Stimulated activated CD4-positive, alpha-beta T cell treated with anti-CD3 and anti-CD28 coated beads, Interleukin-1b, Interleukin-23, amount 100 ng/mL, for 4 hours (primary cell): ENCODE results near the gene MACROD2.

Source experiments
- DNase-seq, 2 donors: peaks; one replicate each; pipeline ENCODE4 v3.0.0-alpha.2; 2020; ENCODE audit warnings: low read depth in 2 of 2

The MACROD2 gene

DNA sequence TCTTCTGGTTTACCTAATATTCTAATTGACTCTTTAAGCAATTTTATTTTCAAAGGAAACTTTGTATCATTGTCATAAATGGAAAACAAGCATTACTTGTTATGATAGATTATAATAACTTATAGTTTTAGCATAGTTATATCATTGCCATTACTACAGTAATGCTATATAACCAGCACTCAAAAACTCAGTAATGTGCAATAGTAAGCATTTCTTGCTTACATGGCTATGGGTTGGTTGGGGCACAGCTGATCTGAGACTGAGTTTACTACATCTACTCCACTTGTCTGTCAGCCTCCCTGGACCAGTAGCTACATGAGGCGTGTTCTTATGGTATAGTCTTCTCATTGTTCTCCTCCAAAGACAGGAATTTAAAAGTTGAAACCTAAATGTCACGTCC, 1427.7 kb downstream of the MACROD2 start:
- no peak for DNase-seq

DNA sequence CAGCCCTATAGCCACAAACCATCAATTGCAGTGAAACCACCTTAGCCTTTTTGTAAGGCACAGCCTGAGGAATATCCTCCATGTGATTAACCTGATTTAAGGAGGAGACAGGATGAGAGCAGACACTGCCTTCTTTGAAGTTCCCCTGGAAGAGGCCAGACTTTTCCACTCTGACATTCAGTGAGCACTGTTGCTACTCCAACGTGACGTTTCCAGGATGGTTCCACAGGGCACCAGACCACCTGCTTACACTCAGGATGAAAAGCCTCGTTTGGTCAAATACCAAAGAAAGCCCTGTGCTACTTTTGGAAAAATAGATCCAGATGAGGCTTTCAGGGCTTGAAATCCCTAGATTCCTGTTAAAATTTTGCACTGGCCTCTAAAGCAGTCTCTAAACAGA, 1444.2 kb downstream of the MACROD2 start:
- DNase-seq, result no peak

DNA sequence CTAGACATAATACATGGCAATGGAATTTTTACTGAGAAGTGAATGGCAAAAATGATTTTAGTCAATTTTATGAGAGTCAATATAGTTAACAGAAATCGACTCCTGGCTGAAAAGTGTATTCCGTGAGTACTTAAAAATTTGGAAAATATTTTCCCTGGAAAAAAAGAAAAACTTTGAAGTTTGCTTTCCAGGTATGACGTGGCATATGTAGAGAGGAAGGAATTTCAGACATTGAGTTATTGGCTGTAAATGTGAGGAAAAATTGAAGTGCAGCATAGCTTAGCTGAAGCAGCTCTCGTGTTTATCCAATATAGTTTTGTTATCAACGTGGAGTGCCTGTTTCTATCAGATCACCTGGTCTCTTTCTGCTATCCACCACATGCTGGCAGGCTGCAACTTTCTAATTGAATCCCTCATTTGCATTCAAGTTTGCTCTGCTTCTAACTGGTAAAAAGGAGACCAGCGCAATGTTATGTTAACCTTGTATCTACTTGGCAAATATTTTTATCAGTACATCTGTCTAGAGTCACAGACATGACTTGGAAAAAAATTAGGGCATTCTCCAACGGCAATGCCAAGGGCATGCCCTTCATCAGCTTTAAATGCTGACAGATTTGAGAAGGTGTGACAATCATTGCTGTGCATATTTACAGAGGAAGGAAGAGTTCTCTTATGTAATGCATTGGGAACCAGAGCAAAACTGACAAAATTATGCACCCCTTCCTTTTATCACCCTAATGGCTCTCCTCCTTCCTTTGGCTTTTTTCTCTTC, 1444.9 kb downstream of the MACROD2 start:
- no peak for DNase-seq

DNA sequence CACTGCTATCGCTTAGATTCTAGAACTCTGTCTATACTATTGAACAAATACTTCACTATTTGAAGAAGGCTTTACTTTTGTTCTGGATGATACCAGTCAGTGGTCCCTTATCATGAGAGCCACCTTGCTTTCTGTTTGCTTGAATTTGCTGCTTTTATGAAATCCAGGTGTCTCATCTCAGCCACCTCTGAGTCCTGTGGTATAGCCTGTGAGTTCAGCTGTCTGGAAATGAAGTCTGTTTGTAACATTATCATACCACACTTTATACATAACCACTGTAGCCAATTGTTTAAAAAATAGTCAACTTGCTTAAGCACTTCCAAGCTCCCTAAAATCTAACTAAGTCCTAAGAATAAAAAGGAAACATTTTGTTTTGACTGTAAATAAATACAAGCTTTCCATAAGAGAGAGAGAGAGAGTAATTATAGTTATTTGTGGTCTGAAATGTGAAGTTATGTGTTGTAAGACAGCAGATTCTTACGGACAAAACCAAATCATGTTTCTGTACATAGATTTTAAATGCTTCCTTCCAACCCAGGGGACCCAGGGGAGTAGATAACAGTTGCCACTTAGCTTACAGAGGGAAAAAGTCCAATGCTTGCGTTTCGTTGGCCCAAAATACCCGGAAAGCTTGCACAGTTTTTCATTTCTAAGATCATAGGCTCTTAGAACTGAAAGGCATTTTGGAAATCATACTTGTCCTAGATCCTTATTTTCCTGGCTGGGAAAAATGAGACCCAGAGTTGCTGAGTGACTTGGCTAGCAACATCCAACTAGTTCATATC, 1449.9 kb downstream of the MACROD2 start:
- DNase-seq, result no peak

DNA sequence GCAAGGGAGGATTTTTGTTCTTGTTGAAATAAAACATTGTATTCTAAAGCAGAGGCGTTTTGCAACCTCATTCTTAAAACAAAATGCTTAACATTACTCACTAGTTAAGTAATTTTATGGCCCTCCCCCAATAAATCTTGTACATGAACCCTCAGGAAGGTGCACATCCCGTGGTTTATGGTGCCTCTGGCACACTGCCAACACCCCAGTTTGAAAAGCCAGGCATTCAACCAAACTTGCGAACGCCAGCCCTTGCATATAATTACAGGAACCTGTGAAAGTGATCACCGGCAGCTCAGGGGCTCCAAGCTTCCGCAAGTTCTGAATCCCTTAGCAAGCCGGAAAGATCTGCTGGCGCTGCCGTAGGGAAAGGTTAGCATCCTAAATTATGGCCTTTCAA, 1451.1 kb downstream of the MACROD2 start:
- DNase-seq, result no peak

DNA sequence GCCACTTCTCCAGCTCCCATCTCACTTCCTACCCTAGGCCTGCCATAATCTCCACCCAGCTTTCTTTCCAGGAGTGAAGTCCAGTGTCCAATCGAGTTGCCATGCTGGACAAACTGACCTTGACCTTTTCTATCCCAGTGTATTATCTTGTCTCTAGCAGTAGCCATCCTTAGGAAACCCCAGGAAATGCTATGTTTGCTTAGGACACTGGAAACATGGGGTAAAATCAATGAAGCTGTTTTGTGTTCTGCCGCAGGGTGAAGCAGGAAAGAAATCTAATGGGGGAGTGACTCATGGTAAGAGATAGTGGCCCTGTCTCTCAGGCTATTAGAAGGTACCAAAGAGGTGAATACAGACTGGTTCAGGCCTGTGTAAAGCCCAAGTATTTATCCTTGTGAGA, 1452.2 kb downstream of the MACROD2 start:
- DNase-seq, result no peak

DNA sequence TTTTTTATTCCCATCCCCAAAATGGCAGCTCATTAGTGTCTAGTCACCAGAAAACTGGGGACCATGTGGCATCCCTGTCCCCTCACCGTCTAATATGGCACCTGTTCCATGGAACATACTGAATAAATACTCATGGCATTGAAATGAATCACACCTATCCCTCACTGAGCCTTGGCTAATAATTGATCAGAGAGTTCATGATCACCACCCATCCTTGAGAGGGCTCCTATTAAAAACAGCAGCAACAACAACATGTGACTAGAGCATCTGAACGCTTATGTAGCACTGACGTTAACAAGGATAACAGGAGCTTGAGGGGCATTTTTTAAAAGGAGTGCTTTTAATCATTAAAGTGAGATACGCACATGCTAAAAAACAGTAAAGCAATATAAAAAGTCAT, 1453.7 kb downstream of the MACROD2 start:
- DNase-seq, result no peak

DNA sequence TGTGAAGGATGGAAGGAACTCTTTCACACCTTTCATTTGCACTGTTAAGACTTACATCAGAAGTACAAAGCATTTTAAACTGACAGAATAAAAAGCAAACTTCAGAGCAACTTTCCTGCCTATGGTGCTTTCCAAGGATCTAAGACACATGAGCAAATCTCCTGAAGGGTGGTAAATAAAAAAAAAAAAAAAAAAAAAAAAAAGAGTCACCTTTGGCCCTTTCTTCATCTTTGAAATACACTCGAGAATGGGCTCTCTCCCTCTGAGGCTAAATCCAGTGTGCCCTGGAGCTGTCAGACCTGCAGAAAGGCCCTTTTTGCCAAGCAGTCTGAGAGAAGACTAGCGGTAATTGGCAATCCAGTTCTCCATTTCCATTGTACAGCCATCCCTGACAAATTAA, 1455.9 kb downstream of the MACROD2 start:
- no peak for DNase-seq

DNA sequence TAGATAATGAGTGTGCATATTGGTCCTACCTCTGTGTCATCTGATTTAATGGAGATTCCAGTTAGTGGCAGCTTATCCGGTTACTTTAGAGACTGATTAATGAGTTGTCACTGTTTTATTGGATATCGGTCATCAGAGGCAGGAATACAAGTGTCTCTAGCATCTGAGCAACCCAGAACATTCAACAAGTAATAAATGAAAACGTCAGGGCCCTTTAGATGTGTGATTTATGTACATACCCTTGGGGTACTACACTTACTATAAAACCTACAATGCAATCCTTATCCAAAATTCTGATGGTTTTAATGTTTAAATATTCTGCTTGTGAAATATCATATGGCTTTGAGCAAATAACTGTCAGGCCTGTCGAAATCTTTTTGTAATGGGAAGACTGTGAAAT, 1460.0 kb downstream of the MACROD2 start:
- no peak for DNase-seq

DNA sequence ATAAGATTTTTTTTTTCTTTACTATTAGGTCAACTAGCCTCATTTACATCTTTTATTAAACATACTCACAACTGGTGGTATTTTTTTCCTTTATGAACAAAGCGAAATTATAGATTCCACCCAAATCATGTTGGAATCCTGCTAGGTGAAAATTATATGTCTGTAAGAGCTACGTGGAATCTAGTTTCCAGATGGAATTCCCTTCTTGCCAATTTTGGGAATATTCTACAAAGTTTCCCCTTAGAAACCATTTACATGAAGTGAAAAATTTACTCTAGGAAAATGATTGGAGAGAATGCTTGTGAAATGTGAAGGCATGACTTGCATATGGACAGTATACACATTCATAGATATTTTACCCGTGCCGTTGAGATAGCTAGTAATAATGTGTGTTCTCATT, 1466.6 kb downstream of the MACROD2 start:
- DNase-seq, result no peak

DNA sequence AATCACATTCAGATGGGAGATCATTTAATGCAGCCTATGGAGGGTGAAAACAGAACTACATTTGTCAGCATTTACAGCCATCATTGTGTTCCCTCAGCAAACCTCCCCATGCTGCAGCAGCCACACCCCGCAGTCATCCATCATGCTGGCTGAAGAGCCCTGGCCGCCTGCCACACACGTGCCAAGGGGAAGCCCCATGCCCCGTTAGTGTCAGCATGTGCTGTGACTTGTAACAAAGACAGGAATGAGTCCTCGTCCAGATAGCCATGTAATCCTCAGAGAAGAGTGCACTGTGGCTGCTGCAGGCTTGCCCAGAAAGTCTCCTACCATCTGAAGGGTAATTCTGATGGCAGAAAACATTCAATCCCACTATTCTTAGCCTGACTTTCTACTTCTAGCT, 1480.2 kb downstream of the MACROD2 start:
- DNase-seq, result no peak

DNA sequence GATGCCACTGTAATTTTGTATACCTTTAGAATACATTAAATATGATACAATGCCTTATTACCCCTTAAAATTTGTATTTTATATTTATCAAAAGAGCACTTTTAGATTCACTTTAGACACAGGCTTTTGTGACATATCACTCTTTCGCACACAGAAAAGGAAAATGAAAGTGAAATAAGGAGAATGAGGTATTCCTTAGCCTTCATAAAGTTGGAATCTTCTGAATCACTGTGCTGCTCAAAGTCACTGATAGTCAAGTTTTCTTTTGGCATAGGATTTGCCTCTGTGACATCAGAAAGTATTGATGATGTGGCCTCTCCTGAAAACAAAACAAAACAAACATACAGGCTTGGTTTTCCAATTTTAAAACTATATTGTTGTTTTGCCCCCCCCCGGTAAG, 1480.9 kb downstream of the MACROD2 start:
- DNase-seq, result no peak

DNA sequence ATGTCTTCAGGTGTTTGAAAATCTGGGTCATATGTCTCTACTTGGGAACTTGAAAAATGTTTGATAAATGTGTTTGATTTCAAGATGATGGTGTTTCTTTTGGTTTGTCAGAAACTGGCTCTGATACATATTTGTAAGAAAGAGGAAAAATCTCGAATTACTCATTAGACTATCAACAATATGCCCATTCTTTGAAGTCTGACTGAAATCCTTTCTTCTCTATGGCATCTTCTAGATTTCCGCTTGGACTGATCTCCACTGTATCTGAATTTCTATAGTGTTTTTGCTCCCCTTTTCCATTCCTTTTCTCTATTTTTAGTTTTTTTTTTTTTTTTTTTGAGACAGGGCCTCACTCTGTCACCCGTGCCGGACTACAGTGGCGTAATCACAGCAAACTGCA, 1481.5 kb downstream of the MACROD2 start:
- no peak for DNase-seq

DNA sequence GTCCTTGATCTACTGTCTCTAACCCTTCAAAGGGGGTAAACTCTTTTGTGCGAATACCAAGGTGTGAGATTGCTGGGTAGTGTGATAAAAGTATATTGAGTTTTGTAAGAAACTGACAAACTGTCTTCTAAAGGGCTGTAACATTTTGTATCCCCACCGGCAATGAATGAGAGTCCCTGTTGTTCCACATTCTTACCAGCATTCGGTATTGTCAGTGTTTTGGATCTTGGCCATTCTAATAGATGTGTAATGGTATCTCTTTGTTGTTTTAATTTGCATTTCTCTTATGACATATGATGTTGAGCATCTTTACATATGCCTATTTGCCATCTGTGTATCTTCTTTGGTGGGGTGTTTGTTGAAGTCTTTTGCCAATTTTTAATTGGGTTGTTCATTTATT, 1487.2 kb downstream of the MACROD2 start:
- no peak for DNase-seq

DNA sequence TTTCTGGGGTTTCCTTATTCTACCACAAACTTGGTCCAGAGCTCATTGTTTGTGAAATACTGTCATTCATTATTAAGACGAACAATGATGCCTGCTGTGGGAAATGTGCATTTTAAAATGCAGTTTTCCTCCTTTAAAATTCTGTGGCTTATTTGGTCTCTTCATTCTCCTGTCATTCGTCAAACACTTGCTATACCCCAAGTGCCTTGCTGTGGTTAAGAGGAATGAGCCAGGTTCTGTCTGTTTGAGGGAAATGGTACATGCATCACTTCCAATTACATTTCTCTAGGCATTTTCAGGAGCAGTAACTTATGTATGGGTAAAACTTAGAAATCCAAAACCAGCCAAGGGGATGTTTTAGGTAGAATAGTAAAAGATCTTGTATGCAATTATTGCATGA, 1490.2 kb downstream of the MACROD2 start:
- no peak for DNase-seq

DNA sequence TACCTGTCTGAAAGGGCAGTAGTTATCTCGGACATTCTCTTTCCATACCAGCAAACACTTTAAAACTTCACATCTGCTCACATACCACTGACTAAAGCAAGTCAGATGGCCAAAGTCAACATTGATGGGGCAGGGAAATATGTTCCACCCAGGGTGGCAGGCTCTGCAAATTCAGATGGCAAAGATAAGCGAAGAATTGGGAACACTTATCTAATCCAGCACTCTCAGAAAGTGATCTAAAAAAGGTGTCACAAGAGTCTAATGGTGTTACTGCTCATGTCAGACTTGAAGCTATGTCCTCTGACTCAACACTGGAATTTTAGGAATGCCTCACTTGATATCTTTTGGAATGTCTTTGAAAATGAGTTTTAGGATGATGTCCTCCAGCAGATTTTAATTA, 1491.7 kb downstream of the MACROD2 start:
- DNase-seq, result no peak

DNA sequence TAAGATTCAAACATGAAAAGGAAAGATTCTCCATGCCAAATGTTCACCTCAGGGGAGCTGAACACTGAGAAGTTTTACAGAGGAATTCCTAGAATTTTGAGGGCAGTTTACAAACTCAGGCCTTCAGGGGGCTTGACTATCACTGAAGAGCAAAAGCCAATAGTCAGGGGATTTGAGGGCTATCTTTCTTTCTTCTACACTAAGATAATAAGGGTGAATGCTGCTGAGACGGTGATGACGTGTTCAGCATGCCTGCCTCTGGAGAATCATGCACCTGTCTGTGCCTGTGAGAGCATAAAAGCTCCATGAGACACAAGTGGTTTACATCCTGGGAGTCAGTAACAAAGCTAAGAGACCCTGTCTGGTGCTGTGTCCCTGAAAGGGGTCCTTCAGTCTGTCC, 1492.4 kb downstream of the MACROD2 start:
- no peak for DNase-seq

DNA sequence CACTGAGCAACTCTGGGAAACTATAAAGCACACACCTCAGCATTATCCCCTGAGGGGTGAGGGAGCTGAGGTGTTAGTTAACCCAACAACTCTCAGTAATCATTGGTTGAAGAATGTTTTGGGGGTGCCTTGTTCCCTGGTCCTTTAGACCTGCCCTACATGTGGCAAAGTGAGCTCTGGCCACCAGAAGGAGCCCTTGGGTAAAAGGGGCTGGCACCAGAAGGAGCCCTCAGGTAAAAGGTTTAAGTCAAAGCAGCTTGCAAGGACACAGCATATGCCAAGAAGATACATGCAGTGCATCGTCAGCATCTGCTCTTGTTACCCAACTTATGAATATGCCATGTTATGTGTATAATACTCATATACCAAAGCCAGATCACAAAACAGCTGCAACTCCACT, 1496.3 kb downstream of the MACROD2 start:
- no peak for DNase-seq

DNA sequence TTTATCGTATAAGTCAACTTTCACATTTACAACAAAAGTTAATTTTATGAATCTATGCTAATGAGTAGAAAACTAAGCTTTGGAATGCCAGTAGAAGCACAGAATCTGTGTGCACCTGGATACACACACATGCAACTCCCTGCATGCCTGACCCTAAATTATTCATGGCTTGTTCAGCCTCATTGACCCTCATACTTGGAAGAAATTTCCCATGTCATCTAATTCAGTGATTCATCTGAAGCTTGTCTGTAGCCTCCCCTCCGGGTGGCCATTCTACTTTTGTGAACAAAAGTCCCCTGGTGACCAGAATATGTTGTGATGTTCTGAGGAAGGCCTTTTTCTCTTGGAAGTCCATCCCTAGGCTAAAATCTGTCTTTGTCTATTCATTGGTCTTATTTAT, 1499.5 kb downstream of the MACROD2 start:
- DNase-seq, result no peak

DNA sequence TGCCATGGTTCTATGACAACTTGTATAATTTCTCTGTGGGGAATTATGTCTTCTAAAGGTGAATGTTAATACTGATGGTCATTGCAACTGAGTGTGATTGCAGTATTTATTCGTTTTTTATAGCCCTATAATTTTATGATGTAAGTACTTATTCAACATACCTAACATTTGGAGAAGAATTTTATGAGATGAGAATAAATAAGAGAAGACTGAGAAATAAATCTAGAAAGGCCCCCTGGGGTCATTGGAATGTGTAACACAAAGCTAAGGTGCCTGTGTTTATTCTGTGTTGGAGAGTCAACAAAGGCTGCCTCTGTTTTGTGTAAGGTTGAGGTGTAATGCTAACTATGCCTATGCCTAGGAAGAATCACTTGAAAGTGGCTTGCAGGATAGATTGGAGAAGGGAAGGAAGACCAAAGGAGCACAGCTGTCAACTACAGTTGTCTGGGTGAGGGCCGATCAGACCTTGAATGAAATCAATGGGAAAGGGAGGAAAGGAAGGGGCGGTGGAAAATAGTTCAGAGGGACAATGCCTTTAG, 1501.3 kb downstream of the MACROD2 start:
- no peak for DNase-seq

DNA sequence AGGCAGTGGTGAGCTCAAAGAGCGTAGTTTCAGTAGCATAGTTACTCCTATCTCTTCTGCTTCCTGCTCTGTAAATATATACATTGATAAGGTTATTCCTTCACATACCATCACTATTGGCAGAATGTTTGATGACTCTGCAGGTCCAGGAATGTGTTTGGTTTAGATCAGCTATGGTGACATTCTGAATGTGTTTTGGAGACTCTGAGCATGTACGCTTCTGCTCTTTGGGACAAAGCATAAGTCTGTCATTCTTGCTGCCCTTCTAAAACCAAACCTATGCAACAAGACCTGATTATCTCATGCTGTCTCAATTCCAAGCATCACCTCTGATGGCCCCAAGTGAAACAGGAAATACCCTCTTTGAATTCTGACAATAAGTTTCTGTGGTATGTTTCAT, 1503.6 kb downstream of the MACROD2 start:
- no peak for DNase-seq

DNA sequence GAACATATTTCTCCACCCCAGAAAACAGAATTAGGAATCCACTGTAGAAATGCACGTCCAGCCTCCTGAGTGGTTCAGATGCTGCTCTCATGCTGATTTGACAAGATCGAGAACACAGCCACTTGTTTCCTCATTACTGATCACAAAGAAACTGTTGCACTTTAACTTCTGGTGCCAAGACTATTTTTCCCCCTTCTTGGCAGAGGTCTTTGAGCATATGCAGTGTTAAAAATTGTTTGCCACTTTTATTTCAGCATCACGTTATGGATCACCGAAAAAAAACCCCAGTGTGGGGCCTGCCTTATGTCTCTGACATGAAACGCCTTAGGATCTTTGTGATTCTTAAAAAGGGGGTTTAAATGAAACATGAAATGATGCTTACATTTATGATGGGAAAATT, 1511.0 kb downstream of the MACROD2 start:
- DNase-seq, result no peak

DNA sequence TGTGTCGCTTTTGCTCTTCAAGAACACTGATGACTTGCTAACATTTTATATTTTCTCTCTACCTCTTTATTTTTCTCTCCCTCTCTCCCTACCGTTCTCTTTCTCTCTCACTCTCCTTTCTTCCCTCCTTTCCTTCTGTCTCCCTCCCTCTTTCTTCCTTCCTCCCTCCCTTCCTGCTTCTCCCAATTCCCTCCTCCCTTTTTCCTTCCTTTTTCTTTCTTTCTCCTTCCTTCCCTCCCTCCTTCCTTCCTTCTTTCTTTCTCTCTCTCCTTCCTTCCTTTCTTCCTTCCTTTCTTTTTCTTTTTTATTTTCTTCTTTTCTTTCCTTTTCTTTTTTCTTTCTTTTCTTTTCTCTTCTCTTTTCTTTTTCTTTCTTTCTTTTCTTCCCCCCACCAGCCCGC, 1511.8 kb downstream of the MACROD2 start:
- DNase-seq, result no peak
